Measurements from ENCODE around the gene CUL7.
"Not testable (repeated sequence)": the region's sequence is repeated elsewhere in the genome, so short reads cannot be mapped to it uniquely, and the experiment has no call there.

The CUL7 gene

GRCh38 chr6:43014434-43014909 lies 39.2 kb downstream of the CUL7 start:
- no peak for DNase-seq (ENCODE audit: low read depth in 3 of 3)

GRCh38 chr6:43013843-43014433 lies 39.7 kb downstream of the CUL7 start, which contains the start of the genes KLHDC3 and MEA1:
TSS of gene KLHDC3 (plus strand) at chr6:43014249. CDS start at chr6:43017193, 2,944 bp downstream.
TSS of gene MEA1 (minus strand) at chr6:43013946. CDS start at chr6:43013813, 133 bp downstream.
- peak; percentile 98 to 99 (median 99) for DNase-seq (ENCODE audit: low read depth in 3 of 3)

- DNase-seq (ENCODE audit: low read depth in 3 of 3) = peak in 2 of 3 donors; percentile 23 to 36
Observed at GRCh38 chr6:43013097-43013842, 40.4 kb downstream of the CUL7 start.

GRCh38 chr6:43012364-43012763 lies 41.3 kb downstream of the CUL7 start:
- DNase-seq (ENCODE audit: low read depth in 3 of 3) = no peak

GRCh38 chr6:43011207-43011606 lies 42.4 kb downstream of the CUL7 start:
- DNase-seq (ENCODE audit: low read depth in 3 of 3) = no peak

- peak in 1 of 3 donors; percentile 21 for DNase-seq (ENCODE audit: low read depth in 3 of 3)
Observed at GRCh38 chr6:43009124-43009523, 44.5 kb downstream of the CUL7 start.

GRCh38 chr6:43007126-43007525 lies 46.5 kb downstream of the CUL7 start:
- DNase-seq (ENCODE audit: low read depth in 3 of 3) = no peak

GRCh38 chr6:43006251-43006650 lies 47.4 kb downstream of the CUL7 start:
- DNase-seq (ENCODE audit: low read depth in 3 of 3) = no peak

GRCh38 chr6:43005844-43006243 lies 47.8 kb downstream of the CUL7 start:
- no peak for DNase-seq (ENCODE audit: low read depth in 3 of 3)

- DNase-seq (ENCODE audit: low read depth in 3 of 3) = no peak
Observed at GRCh38 chr6:43001843-43002242, 51.8 kb downstream of the CUL7 start.

GRCh38 chr6:42998205-42998604 lies 55.4 kb downstream of the CUL7 start:
- not testable (repeated sequence) for DNase-seq (ENCODE audit: low read depth in 3 of 3)

- DNase-seq (ENCODE audit: low read depth in 3 of 3) = no peak
Observed at GRCh38 chr6:42996513-42996912, 57.1 kb downstream of the CUL7 start.

GRCh38 chr6:42993445-42993844 lies 60.2 kb downstream of the CUL7 start:
- DNase-seq (ENCODE audit: low read depth in 3 of 3) = no peak

- no peak for DNase-seq (ENCODE audit: low read depth in 3 of 3)
Observed at GRCh38 chr6:42989923-42990322, 63.7 kb downstream of the CUL7 start.

GRCh38 chr6:42988486-42989020 lies 65.1 kb downstream of the CUL7 start:
- no peak for DNase-seq (ENCODE audit: low read depth in 3 of 3)
